Adipose tissue (tissue), 3 donors: ENCODE results near the gene FIGLA. TPM values are rescaled to one million over a fixed set of nuclear protein-coding genes. Genes with fewer than 3 reads are reported as not detected.
"Not testable (repeated sequence)": the region's sequence is repeated elsewhere in the genome, so short reads cannot be mapped to it uniquely, and the experiment has no call there.

Experiments
- H3K27ac ChIP-seq: one replicate; pipeline ENCODE4 v1.5.1; 2013; ENCODE audit warnings: low read depth, low read length
- WGBS, 3 donors: extraction: QIAGEN DNeasy Blood & Tissue Kit; methylation state at CpG; one replicate each; pipeline ENCODE4 v1.1.7; 2013; 5-methylcytosine and 5-hydroxymethylcytosine counted together
- polyA plus RNA-seq, 3 donors: library from polyadenylated mRNA; stranded (reverse); fragments of 200-250 nt; gene quantifications; one replicate each; pipeline ENCODE4 v1.2.3, GENCODE V29; 2013
- donor health status: healthy with polysubstance abuse.
- donor health status: Bipolar disorder and iron deficiency.
- donor health status: healthy.

FIGLA gene
- polyA plus RNA-seq, 3 donors = 0.12 to 0.32 TPM; not detected in 1

- 88 to 93% (median 91%) methylated on average over 3 of the region's 3 CpGs for WGBS, 3 donors
- no peak overlapping the region for H3K27ac ChIP-seq
These were observed 34.3 kb downstream of the FIGLA start for GRCh38 chr2:70756128-70756527.

GRCh38 chr2:70753902-70754301, 36.5 kb downstream of the FIGLA start:
- no peak overlapping the region for H3K27ac ChIP-seq
- 62 to 82% (median 82%) methylated on average over 4 of the region's 4 CpGs for WGBS, 3 donors

- no peak overlapping the region for H3K27ac ChIP-seq
These were observed 37.4 kb downstream of the FIGLA start for GRCh38 chr2:70753031-70753430.

GRCh38 chr2:70752396-70752795, 38.0 kb downstream of the FIGLA start:
- no peak overlapping the region for H3K27ac ChIP-seq
- WGBS, 3 donors = 64 to 85% (median 80%) methylated on average over 1 of the region's 1 CpG

GRCh38 chr2:70751881-70752280, 38.6 kb downstream of the FIGLA start:
- H3K27ac ChIP-seq = no peak overlapping the region
- WGBS, 3 donors = 54 to 82% (median 69%) methylated on average over 4 of the region's 4 CpGs

GRCh38 chr2:70750320-70750719, 40.1 kb downstream of the FIGLA start:
- 80 to 95% (median 90%) methylated on average over 1 of the region's 1 CpG for WGBS, 3 donors
- no peak overlapping the region for H3K27ac ChIP-seq

- 35 to 58% (median 56%) methylated on average over 1 of the region's 1 CpG for WGBS, 3 donors
- H3K27ac ChIP-seq = no peak overlapping the region
These were observed 42.2 kb downstream of the FIGLA start for GRCh38 chr2:70748002-70748784.

- no peak overlapping the region for H3K27ac ChIP-seq
- 92 to 99% (median 98%) methylated on average over 3 of the region's 3 CpGs for WGBS, 3 donors
These were observed 43.2 kb downstream of the FIGLA start for GRCh38 chr2:70747284-70747683.

- H3K27ac ChIP-seq = no peak overlapping the region
- WGBS, 3 donors = 68 to 78% (median 69%) methylated on average over 5 of the region's 5 CpGs
These were observed 44.1 kb downstream of the FIGLA start for GRCh38 chr2:70746094-70746974.

GRCh38 chr2:70745276-70745825, 45.1 kb downstream of the FIGLA start:
- WGBS, 3 donors = 78 to 88% (median 81%) methylated on average over 3 of the region's 3 CpGs
- H3K27ac ChIP-seq = no peak overlapping the region

GRCh38 chr2:70744397-70744796, 46.0 kb downstream of the FIGLA start:
- 69 to 81% (median 78%) methylated on average over 3 of the region's 3 CpGs for WGBS, 3 donors
- no peak overlapping the region for H3K27ac ChIP-seq

- no peak overlapping the region for H3K27ac ChIP-seq
These were observed 46.8 kb downstream of the FIGLA start for GRCh38 chr2:70743677-70744076.

GRCh38 chr2:70743068-70743467, 47.4 kb downstream of the FIGLA start:
- WGBS, 3 donors = 83 to 85% (median 85%) methylated on average over 4 of the region's 4 CpGs
- H3K27ac ChIP-seq = no peak overlapping the region

- H3K27ac ChIP-seq = not testable (repeated sequence)
- WGBS, 3 donors = 88 to 100% (median 99%) methylated on average over 1 of the region's 1 CpG
These were observed 51.0 kb downstream of the FIGLA start for GRCh38 chr2:70739492-70739891.

GRCh38 chr2:70738159-70738558, 52.3 kb downstream of the FIGLA start:
- no peak overlapping the region for H3K27ac ChIP-seq
- WGBS, 3 donors = 67 to 74% (median 68%) methylated on average over 2 of the region's 2 CpGs

- no peak overlapping the region for H3K27ac ChIP-seq
- 51 to 70% (median 68%) methylated on average over 2 of the region's 2 CpGs for WGBS, 3 donors
These were observed 55.4 kb downstream of the FIGLA start for GRCh38 chr2:70735071-70735470.

- no peak overlapping the region for H3K27ac ChIP-seq
- 51 to 61% (median 53%) methylated on average over 7 of the region's 7 CpGs for WGBS, 3 donors
These were observed 56.7 kb downstream of the FIGLA start for GRCh38 chr2:70733646-70734180.

- no peak overlapping the region for H3K27ac ChIP-seq
- WGBS, 3 donors = 62 to 71% (median 66%) methylated on average over 6 of the region's 6 CpGs
These were observed 57.4 kb downstream of the FIGLA start for GRCh38 chr2:70732766-70733645.
